Mucosa of rectum (tissue), 2 donors: Measurements from ENCODE around the gene SLC10A6.

Source experiments
- H3K27ac ChIP-seq, 2 donors: one replicate each; pipeline ENCODE4 v1.7.0; 2013; ENCODE audit warnings: inconsistent platforms in 2 of 2, low read depth in 2 of 2, low read length in 2 of 2
- H3K27me3 ChIP-seq, 2 donors: one replicate each; pipeline ENCODE4 v1.7.0; 2013; ENCODE audit warnings: low read length in 2 of 2; ENCODE audit not compliant: control insufficient read depth in 2 of 2, insufficient read depth in 2 of 2
- H3K36me3 ChIP-seq, 2 donors: one replicate each; pipeline ENCODE4 v1.7.0; 2013; ENCODE audit warnings: low read length in 2 of 2; ENCODE audit not compliant: control insufficient read depth in 2 of 2, insufficient read depth in 2 of 2
- H3K4me1 ChIP-seq, 2 donors: one replicate each; pipeline ENCODE4 v1.7.0; 2013; ENCODE audit warnings: low read length in 2 of 2, mild to moderate bottlenecking in 1 of 2; ENCODE audit not compliant: control insufficient read depth in 2 of 2, insufficient read depth in 2 of 2
- H3K4me3 ChIP-seq, 2 donors: one replicate each; pipeline ENCODE4 v1.7.0; 2013; ENCODE audit warnings: low read length in 2 of 2
- H3K9ac ChIP-seq, 2 donors: one replicate each; pipeline ENCODE4 v1.7.0; 2013; ENCODE audit warnings: low read length in 2 of 2, low read depth in 1 of 2, mild to moderate bottlenecking in 1 of 2
- H3K9me3 ChIP-seq, 2 donors: one replicate each; pipeline ENCODE4 v1.7.0; 2013; ENCODE audit warnings: low read length in 2 of 2; ENCODE audit not compliant: control insufficient read depth in 2 of 2
- donor health status: healthy.
- donor health status: Normal muscosa, but diverticular disease.

SLC10A6 gene

GRCh38 chr4:86848136-86848535, 1.0 kb downstream of the SLC10A6 start:
- Histone ChIP-seq H3K27me3 (no peaks in the 10 kb centered on the region), H3K9ac (no peak overlapping the region), H3K27ac (no peak overlapping the region), H3K4me3 (no peak overlapping the region), H3K9me3 (peaks cover 0 to 2% of the 10 kb centered on the region in 2 donors), H3K4me1 (no peaks in the 10 kb centered on the region), H3K36me3 (no peaks in the 10 kb centered on the region)

DNA sequence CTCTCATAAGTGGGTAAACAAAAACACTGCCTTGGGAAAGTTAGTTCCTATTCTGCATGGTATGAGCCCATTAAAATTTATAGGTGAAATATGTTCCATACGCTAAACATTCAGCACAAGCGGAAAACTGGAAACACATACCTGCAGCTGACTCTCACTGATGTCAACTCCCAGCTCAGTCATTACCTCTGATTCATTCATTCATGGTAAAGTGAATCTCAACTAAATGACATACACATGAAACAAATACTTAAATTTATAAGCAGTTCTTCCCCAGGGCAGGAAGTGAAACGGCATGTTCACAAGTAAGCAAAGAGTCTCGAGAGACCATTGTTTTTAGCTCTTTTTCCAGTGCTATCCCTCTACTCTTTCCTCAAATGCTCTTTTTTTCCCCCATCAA, 1.6 kb downstream of the SLC10A6 start:
- Histone ChIP-seq H3K4me3 (no peak overlapping the region), H3K27ac (no peak overlapping the region), H3K4me1 (no peaks in the 10 kb centered on the region), H3K36me3 (no peaks in the 10 kb centered on the region), H3K27me3 (no peaks in the 10 kb centered on the region), H3K9ac (no peak overlapping the region), H3K9me3 (peaks cover 0 to 2% of the 10 kb centered on the region in 2 donors)

GRCh38 chr4:86846921-86847320, 2.3 kb downstream of the SLC10A6 start:
- Histone ChIP-seq H3K27ac (no peak overlapping the region), H3K9me3 (peaks cover 0 to 2% of the 10 kb centered on the region in 2 donors), H3K27me3 (no peaks in the 10 kb centered on the region), H3K4me3 (no peak overlapping the region), H3K36me3 (no peaks in the 10 kb centered on the region), H3K9ac (no peak overlapping the region), H3K4me1 (no peaks in the 10 kb centered on the region)

DNA sequence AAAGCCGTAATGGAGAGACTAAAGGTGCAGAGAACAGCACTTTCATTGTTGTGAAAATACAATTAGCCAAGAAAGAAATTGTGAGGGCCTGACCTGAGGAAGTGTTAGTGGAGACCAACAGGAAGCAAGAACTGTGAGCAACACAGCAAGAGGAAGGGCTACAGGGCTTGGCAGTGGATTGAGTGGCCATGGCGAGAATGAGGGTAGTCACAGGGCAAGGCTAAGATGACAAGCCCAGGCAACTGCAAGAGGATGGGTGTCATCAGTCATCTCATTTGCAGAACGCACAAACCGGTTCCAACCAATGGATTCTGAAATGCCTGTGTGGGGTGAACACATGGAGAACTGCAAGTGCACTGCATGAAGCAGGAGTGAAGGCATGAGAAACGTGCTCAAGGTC, 3.6 kb downstream of the SLC10A6 start:
- no peaks in the 10 kb centered on the region for H3K4me1 ChIP-seq
- peaks cover 0 to 2% of the 10 kb centered on the region in 2 donors for H3K9me3 ChIP-seq
- H3K9ac ChIP-seq: no peak overlapping the region
- no peaks in the 10 kb centered on the region for H3K27me3 ChIP-seq
- no peak overlapping the region for H3K27ac ChIP-seq
- H3K4me3 ChIP-seq: no peak overlapping the region
- no peaks in the 10 kb centered on the region for H3K36me3 ChIP-seq

DNA sequence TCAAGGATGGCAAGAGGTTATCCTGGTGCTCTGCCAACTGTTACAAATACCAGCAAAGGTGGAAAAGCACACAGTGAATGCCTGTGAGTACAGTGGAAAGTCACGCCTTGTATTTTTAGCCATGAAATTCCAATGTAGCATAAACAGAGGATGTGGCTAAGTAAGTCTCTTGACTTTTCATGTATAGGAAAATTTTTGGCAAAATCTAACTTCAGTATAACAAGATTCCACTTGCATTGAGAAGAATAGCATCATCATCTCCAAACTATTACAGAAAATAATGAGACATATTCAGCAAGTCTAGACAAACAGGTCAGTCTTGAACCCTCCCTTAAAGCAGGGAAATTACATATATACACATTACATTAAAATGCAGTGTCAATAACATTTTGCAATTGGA, 7.9 kb downstream of the SLC10A6 start:
- no peaks in the 10 kb centered on the region for H3K36me3 ChIP-seq
- no peak overlapping the region for H3K4me3 ChIP-seq
- H3K27me3 ChIP-seq: no peaks in the 10 kb centered on the region
- peaks cover 0 to 2% of the 10 kb centered on the region in 2 donors for H3K9me3 ChIP-seq
- no peak overlapping the region for H3K27ac ChIP-seq
- no peak overlapping the region for H3K9ac ChIP-seq
- no peaks in the 10 kb centered on the region for H3K4me1 ChIP-seq

- Histone ChIP-seq H3K36me3 (no peaks in the 10 kb centered on the region), H3K4me1 (no peaks in the 10 kb centered on the region), H3K4me3 (no peak overlapping the region), H3K9me3 (peaks cover 0 to 2% of the 10 kb centered on the region in 2 donors), H3K27ac (no peak overlapping the region), H3K9ac (no peak overlapping the region), H3K27me3 (no peaks in the 10 kb centered on the region)
These were observed 8.3 kb downstream of the SLC10A6 start for GRCh38 chr4:86840858-86841257.

- Histone ChIP-seq H3K36me3 (no peaks in the 10 kb centered on the region), H3K27ac (no peak overlapping the region), H3K4me1 (no peaks in the 10 kb centered on the region), H3K9ac (no peak overlapping the region), H3K27me3 (no peaks in the 10 kb centered on the region), H3K9me3 (no peaks in the 10 kb centered on the region), H3K4me3 (no peak overlapping the region)
These were observed 11.3 kb downstream of the SLC10A6 start for GRCh38 chr4:86837691-86838503.

DNA sequence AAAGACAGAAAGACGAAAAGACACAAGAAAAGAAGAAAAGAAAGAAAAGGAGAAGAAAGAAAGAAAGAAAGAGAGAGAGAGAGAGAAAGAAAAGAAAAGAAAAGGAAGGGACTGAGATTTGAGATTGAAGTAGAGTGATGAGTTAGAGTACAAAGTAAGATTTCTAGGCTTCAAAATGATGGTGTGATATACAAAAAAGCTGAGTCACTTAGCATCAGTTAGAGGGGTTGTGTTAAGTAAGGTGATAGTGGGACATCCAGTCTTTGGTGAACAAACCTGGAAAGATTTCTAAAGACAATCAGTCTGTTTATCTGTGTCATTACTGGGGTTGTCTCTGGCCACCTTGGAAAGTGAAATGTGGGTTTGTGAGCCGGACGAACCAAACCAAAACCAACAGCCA, 13.5 kb downstream of the SLC10A6 start:
- H3K27ac ChIP-seq: no peak overlapping the region
- H3K4me3 ChIP-seq: no peak overlapping the region
- no peak overlapping the region for H3K9ac ChIP-seq
- H3K9me3 ChIP-seq: no peaks in the 10 kb centered on the region
- H3K4me1 ChIP-seq: no peaks in the 10 kb centered on the region
- no peaks in the 10 kb centered on the region for H3K27me3 ChIP-seq
- H3K36me3 ChIP-seq: no peaks in the 10 kb centered on the region

DNA sequence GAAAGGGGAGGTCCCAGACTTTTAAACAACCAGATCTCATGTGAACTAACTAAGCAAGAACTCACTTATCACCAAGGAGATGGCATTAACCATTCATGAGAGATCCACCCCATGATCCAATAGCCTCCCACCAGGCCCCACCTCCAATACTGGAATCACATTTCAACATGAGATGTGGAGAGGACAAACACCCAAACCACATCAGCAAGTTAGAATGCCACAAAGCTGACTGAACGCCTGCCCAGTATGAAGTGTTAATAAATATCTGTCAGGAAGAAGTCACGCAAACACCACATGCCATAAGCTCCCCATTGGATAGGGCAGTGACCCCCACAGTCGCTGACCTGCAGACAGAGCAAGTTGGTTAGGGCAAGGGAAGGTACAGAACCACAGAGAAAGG, 14.3 kb downstream of the SLC10A6 start:
- no peak overlapping the region for H3K27ac ChIP-seq
- H3K9ac ChIP-seq: no peak overlapping the region
- H3K36me3 ChIP-seq: no peaks in the 10 kb centered on the region
- H3K4me1 ChIP-seq: no peaks in the 10 kb centered on the region
- no peaks in the 10 kb centered on the region for H3K9me3 ChIP-seq
- no peaks in the 10 kb centered on the region for H3K27me3 ChIP-seq
- no peak overlapping the region for H3K4me3 ChIP-seq

- Histone ChIP-seq H3K27me3 (no peaks in the 10 kb centered on the region), H3K9me3 (no peaks in the 10 kb centered on the region), H3K4me3 (no peak overlapping the region), H3K9ac (no peak overlapping the region), H3K4me1 (no peaks in the 10 kb centered on the region), H3K27ac (no peak overlapping the region), H3K36me3 (no peaks in the 10 kb centered on the region)
These were observed 15.6 kb downstream of the SLC10A6 start for GRCh38 chr4:86833615-86834014.
